Thyroid gland (tissue), 4 donors: ENCODE data around the gene PROZ. TPM values are rescaled to one million over a fixed set of nuclear protein-coding genes. Genes with fewer than 3 reads are reported as not detected.

Experiments
- DNase-seq, 2 donors: peaks; one replicate each; pipeline ENCODE4 v3.0.0-alpha.2; 2019
- H3K27ac ChIP-seq, 3 donors: fragments of 200-600 bp; sonication (generic); 1 replicate in 2 of 3; 2 replicates in 1 of 3; pipeline ENCODE4 v1.5.1; 2016 to 2019; ENCODE audit warnings: mild to moderate bottlenecking in 1 of 3, moderate library complexity in 1 of 3
- H3K27me3 ChIP-seq: fragments of 200-600 bp; sonication (generic); one replicate; pipeline ENCODE4 v1.5.1; 2019
- H3K36me3 ChIP-seq, 2 donors: fragments of 200-600 bp; sonication (generic); one replicate each; pipeline ENCODE4 v1.5.1; 2016 to 2019
- H3K4me1 ChIP-seq, 2 donors: fragments of 200-600 bp; sonication (generic); one replicate each; pipeline ENCODE4 v1.5.1; 2017 to 2019
- H3K4me3 ChIP-seq, 3 donors: fragments of 200-600 bp; sonication (generic); replicated peaks in 1 of 3; 1 replicate in 2 of 3; 2 replicates in 1 of 3; pipeline ENCODE4 v1.5.1; 2016; ENCODE audit warnings: mild to moderate bottlenecking in 1 of 3
- H3K9me3 ChIP-seq: fragments of 200-600 bp; sonication (generic); one replicate; pipeline ENCODE4 v1.5.1; 2017
- POLR2A ChIP-seq, 2 donors: fragments of 450-650 bp; IDR thresholded peaks; one replicate each; pipeline ENCODE4 v1.6.1; 2017; ENCODE audit warnings: antibody characterized with exemption in 2 of 2, mild to moderate bottlenecking in 2 of 2, moderate library complexity in 1 of 2
- WGBS, 2 donors: methylation state at CpG; one replicate each; pipeline ENCODE4 v1.1.5; 2017; 5-methylcytosine and 5-hydroxymethylcytosine counted together
- intact Hi-C: fragments of 100-400 bp; cut with DNase I; formaldehyde crosslinking; loops from one replicate; pipeline ENCODE4 v1.15.1; 2023
- total RNA-seq, 4 donors: library from RNA; depleted of rRNA; stranded (reverse); fragments of >200 nt; gene quantifications; one replicate each; pipeline ENCODE4 v1.2.3, GENCODE V29; 2016
- TF ChIP-seq, protein P1 (sequence below), 6 experiments: fragments of 200-600 bp in 3 of 6; fragments of 450-650 bp in 3 of 6; sonication (generic) in 3 of 6; IDR thresholded peaks; one replicate each; pipeline ENCODE4 v1.5.1; 2016 to 2019; ENCODE audit warnings: antibody characterized with exemption in 6 of 6, mild to moderate bottlenecking in 2 of 6, inconsistent platforms in 1 of 6, moderate library complexity in 1 of 6

PROZ gene
- total RNA-seq, 4 donors from 2014 or later: not detected

DNA sequence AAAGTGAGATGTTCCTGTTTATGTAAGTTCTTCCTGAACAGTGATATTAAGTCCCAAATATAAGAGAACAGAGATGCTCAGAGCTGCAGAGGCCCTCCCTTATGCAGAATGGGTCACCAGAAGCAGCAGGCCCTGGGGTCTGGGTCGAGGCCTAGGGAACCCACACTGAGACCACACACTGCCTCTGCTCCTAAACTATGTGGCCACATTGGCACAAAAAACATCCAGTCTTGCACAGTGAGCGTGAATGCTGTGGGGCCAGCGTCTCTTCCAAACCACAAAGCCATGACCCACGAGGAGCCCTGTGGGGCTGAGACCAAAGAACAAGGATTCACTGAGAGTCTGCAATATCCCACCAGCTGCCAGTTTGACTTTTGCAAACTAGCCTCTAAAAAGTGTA, 23.6 kb downstream of the PROZ start:
- intact Hi-C loops: no loop called here
- H3K4me3 ChIP-seq: no peak overlapping the region
- no peaks in the 10 kb centered on the region for H3K27me3 ChIP-seq
- H3K4me1 ChIP-seq: no peaks in the 10 kb centered on the region
- no peak for TF ChIP-seq POLR2A (IDR thresholded peaks at IDR 0.05)
- TF ChIP-seq, protein P1, sequence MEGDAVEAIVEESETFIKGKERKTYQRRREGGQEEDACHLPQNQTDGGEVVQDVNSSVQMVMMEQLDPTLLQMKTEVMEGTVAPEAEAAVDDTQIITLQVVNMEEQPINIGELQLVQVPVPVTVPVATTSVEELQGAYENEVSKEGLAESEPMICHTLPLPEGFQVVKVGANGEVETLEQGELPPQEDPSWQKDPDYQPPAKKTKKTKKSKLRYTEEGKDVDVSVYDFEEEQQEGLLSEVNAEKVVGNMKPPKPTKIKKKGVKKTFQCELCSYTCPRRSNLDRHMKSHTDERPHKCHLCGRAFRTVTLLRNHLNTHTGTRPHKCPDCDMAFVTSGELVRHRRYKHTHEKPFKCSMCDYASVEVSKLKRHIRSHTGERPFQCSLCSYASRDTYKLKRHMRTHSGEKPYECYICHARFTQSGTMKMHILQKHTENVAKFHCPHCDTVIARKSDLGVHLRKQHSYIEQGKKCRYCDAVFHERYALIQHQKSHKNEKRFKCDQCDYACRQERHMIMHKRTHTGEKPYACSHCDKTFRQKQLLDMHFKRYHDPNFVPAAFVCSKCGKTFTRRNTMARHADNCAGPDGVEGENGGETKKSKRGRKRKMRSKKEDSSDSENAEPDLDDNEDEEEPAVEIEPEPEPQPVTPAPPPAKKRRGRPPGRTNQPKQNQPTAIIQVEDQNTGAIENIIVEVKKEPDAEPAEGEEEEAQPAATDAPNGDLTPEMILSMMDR (IDR thresholded peaks at IDR 0.05): no peak
- no peak overlapping the region for H3K27ac ChIP-seq
- H3K36me3 ChIP-seq: peaks cover 42 to 56% of the 10 kb centered on the region in 2 donors
- H3K9me3 ChIP-seq: no peaks in the 10 kb centered on the region
- 88 to 96% methylated on average over 4 of the region's 4 CpGs for WGBS, 2 donors
- DNase-seq: no peak

DNA sequence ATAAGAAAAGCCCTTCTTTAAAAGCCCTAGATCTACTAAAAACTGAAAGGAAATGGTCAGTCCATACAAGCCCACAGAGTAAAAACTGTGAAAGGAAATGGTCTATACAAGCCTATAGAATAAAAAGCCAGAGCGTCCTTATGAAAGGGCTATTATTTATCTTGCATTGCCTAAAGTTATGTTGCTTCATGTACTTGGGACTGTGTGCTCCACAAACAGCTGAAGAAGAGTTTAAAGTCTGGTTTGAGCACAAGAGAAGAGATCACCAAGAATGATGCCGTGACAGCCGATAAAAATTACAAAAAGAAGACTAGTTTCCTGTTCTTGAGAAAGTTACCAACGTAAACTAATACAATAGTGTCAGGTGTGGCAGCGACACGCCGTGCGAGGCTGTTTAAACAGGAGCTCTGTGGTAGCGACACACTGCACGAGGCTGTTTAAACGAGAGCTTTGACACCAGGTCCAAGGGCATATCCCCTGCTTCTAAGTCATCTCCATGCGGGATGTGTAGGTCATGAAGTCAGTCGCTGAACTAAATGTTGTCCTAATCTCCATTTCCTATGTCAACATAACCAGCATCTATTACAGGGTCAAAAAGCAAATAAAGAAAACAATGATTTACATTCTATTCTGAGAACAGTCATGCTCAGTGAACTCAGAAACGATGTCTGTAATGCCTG, 25.1 kb downstream of the PROZ start:
- H3K9me3 ChIP-seq: no peaks in the 10 kb centered on the region
- H3K36me3 ChIP-seq: peaks cover 29 to 40% of the 10 kb centered on the region in 2 donors
- intact Hi-C loops: no loop called here
- DNase-seq: no peak
- 85 to 86% methylated on average over 14 of the region's 14 CpGs for WGBS, 2 donors
- TF ChIP-seq, protein P1 (IDR thresholded peaks at IDR 0.05): no peak
- no peak for TF ChIP-seq POLR2A (IDR thresholded peaks at IDR 0.05)
- H3K4me3 ChIP-seq: no peak overlapping the region
- no peaks in the 10 kb centered on the region for H3K4me1 ChIP-seq
- H3K27ac ChIP-seq: no peak overlapping the region
- H3K27me3 ChIP-seq: no peaks in the 10 kb centered on the region

DNA sequence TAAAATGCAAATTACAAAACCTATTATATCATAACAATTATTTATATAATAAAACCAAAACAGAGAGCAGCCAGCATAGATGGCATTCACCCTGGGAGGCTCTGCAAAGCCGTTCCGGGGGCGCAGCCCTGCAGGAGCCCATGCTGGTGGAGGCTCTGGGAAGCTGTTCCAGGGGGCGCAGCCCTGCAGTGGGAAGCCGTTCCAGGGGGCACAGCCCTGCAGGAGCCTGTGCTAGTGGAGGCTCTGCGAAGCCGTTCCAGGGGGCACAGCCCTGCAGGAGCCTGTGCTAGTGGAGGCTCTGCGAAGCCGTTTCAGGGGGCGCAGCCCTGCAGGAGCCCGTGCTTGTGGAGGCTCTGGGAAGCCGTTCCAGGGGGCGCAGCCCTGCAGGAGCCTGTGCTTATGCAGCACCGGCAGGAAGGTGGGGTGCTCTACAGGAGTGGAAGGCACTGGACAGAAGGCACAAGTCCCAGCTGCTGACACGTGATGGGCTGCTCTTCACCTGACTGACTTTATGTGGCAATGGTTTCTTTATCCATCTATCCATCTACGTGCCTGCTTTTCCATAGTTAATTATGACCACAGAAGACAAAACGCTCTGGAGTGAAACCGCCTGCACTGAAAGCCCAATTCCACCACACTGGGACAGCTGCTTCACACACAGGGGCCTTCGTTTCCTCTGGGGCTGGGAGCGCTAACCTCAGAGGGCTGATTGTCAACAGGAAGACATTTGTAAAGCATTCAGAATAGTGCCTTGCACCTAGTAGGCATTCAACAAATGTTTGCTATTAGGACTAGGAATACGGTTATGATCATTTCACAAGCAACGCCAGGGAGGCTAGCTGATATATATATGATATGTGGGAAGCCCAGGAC, 26.4 kb downstream of the PROZ start:
- no peak for DNase-seq
- no peak overlapping the region for H3K27ac ChIP-seq
- H3K9me3 ChIP-seq: no peaks in the 10 kb centered on the region
- H3K4me3 ChIP-seq: no peak overlapping the region
- no peaks in the 10 kb centered on the region for H3K4me1 ChIP-seq
- H3K27me3 ChIP-seq: no peaks in the 10 kb centered on the region
- intact Hi-C loops: no loop called here
- H3K36me3 ChIP-seq: peaks cover 21 to 28% of the 10 kb centered on the region in 2 donors
- WGBS, 2 donors: 83 to 93% methylated on average over 15 to 17 of the region's 22 CpGs
- TF ChIP-seq, protein P1 (IDR thresholded peaks at IDR 0.05): no peak
- no peak for TF ChIP-seq POLR2A (IDR thresholded peaks at IDR 0.05)

DNA sequence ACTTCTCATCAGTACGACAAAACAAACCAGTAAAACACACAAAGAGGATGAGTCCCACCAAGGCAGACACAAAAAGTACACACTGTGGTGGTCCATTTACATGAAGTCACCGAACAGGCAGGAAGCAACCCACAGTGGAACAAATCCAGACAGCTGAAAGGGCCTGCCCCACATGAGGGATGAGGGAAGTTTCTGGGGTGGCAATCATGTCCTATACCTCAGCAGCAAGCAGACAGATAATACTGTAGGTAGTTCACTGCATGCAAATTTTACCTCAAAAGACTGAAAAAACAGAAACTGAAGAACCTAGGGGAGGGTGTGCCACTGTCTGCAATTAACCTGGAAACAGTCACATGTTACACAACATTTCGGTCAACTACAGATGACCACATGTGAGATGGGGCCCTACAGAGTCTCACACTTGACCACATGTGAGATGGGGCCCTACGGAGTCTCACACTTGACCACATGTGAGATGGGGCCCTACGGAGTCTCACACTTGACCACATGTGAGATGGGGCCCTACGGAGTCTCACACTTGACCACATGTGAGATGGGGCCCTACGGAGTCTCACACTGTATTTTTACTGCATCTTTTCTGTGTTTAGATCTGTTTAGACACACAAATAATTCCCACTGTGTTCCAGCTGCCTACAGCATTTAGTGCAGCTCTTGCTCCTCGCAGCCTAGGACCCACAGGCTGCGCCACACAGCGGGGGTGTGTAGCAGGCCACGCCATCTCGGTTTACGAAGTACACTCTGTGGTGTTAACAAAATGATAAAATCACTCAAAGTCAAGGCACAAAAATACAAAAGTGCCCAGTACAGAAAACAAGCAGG, 27.8 kb downstream of the PROZ start:
- no peaks in the 10 kb centered on the region for H3K9me3 ChIP-seq
- H3K4me3 ChIP-seq: no peak overlapping the region
- TF ChIP-seq, protein P1 (IDR thresholded peaks at IDR 0.05): no peak
- no peak for TF ChIP-seq POLR2A (IDR thresholded peaks at IDR 0.05)
- intact Hi-C loops: no loop called here
- no peak overlapping the region for H3K27ac ChIP-seq
- H3K36me3 ChIP-seq: peaks cover 13 to 24% of the 10 kb centered on the region in 2 donors
- DNase-seq: no peak
- H3K4me1 ChIP-seq: no peaks in the 10 kb centered on the region
- no peaks in the 10 kb centered on the region for H3K27me3 ChIP-seq
- 78 to 85% methylated on average over 13 of the region's 13 CpGs for WGBS, 2 donors
